Measurements from ENCODE around the gene DIP2B. TPM values are rescaled to one million over a fixed set of nuclear protein-coding genes. Genes with fewer than 3 reads are reported as not detected.

Gene DIP2B
- total RNA-seq, 3 donors from 2014 or later (not counting 1 experiment from before 2014, with no cell fraction given): 17.2 to 23.2 (median 22.2) TPM

DNA sequence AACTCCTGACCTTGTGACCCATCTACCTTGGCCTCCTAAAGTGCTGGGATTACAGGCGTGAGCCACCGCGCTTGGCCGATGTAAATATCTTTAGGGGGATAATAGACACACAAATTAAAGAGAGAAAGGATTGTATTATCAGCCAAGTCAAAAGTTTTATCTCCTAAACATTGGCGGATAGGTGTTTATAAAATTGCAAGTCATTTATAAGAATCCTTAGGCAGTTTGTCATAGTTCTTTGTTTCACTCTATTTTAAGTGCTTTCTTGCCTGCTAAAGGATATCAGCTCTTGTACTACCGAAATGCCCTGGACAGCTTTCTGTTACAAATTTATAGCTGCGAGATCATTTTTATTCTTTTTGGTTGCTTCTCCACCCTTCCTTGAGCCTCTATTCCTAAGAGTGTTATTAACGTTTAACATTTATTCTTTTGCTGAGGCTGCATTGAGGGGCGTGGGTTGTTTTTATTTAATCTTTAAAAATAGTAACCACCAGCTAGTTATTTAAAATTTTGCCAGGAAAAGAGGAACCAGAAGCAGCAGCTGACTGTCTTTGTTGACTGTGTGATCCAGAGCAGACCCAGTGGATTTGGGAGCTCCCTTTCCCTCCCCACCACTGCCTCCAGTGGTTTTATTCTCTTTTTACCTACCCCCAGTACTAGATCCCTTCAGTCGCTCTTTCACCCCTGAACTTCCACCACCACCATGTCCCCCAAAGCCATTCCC is 106.4 kb downstream of the DIP2B start:
- ATAC-seq (no peak), DNase-seq (no peak)
- H3K4me3 ChIP-seq (ENCODE audit: low read length): no peak overlapping the region
- H3K27ac ChIP-seq (ENCODE audit: low read length): no peak overlapping the region
- H3K9me3 Mint-ChIP-seq: no peaks in the 10 kb centered on the region
- WGBS (ENCODE audit: insufficient coverage): 93% methylated on average over 9 of the region's 10 CpGs
- H3K4me3 Mint-ChIP-seq: no peak overlapping the region
- no peaks in the 10 kb centered on the region for H3K36me3 Mint-ChIP-seq
- intact Hi-C loops (cut with micrococcal nuclease): no loop called here
- H3K9me3 ChIP-seq (ENCODE audit: control insufficient read depth, insufficient read depth, low read length): no peaks in the 10 kb centered on the region
- H3K36me3 ChIP-seq (ENCODE audit: control insufficient read depth, insufficient read depth, low read length): no peaks in the 10 kb centered on the region
- no peaks in the 10 kb centered on the region for H3K27me3 Mint-ChIP-seq (ENCODE audit: low read depth in 2 of 2)
- TF ChIP-seq, protein P1, sequence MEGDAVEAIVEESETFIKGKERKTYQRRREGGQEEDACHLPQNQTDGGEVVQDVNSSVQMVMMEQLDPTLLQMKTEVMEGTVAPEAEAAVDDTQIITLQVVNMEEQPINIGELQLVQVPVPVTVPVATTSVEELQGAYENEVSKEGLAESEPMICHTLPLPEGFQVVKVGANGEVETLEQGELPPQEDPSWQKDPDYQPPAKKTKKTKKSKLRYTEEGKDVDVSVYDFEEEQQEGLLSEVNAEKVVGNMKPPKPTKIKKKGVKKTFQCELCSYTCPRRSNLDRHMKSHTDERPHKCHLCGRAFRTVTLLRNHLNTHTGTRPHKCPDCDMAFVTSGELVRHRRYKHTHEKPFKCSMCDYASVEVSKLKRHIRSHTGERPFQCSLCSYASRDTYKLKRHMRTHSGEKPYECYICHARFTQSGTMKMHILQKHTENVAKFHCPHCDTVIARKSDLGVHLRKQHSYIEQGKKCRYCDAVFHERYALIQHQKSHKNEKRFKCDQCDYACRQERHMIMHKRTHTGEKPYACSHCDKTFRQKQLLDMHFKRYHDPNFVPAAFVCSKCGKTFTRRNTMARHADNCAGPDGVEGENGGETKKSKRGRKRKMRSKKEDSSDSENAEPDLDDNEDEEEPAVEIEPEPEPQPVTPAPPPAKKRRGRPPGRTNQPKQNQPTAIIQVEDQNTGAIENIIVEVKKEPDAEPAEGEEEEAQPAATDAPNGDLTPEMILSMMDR (IDR thresholded peaks at IDR 0.05): no peak
- peaks cover 14 to 19% of the 10 kb centered on the region in 2 donors for H3K4me1 Mint-ChIP-seq
- no peaks in the 10 kb centered on the region for H3K27me3 ChIP-seq (ENCODE audit: control insufficient read depth, insufficient read depth, low read length)
- no peaks in the 10 kb centered on the region for H3K4me1 ChIP-seq (ENCODE audit: control insufficient read depth, insufficient read depth, low read length)
- H3K27ac Mint-ChIP-seq: no peak overlapping the region

DNA sequence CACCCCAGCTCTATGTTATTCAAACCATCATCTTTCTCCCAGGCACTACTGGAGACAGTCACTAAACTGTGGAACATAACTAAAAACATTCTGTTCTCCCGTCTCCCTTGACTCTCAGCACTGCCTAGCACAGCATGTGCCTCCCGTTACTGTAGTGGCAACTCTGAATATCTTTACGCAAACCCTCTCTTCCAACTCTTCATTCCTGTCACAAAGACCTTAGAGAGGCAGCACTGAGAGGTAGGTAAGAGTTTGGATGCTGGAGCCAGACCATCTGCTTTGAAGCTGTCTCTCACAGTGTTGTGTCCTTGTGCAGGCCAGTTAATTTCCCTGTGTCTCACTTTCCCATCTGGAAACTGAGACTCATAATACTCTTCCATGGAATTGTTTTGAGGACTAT is 108.1 kb downstream of the DIP2B start:
- H3K27me3 ChIP-seq (ENCODE audit: control insufficient read depth, insufficient read depth, low read length): no peaks in the 10 kb centered on the region
- intact Hi-C loops (cut with micrococcal nuclease): no loop called here
- no peaks in the 10 kb centered on the region for H3K9me3 ChIP-seq (ENCODE audit: control insufficient read depth, insufficient read depth, low read length)
- Mint-ChIP-seq H3K36me3 (no peaks in the 10 kb centered on the region), H3K4me1 (peaks cover 0 to 20% of the 10 kb centered on the region in 2 donors), H3K27ac (no peak overlapping the region), H3K27me3 (ENCODE audit: low read depth in 2 of 2) (no peaks in the 10 kb centered on the region), H3K9me3 (no peaks in the 10 kb centered on the region), H3K4me3 (no peak overlapping the region)
- no peaks in the 10 kb centered on the region for H3K36me3 ChIP-seq (ENCODE audit: control insufficient read depth, insufficient read depth, low read length)
- DNase-seq: no peak
- no peak for ATAC-seq
- H3K27ac ChIP-seq (ENCODE audit: low read length): no peak overlapping the region
- TF ChIP-seq, protein P1 (IDR thresholded peaks at IDR 0.05): no peak
- H3K4me1 ChIP-seq (ENCODE audit: control insufficient read depth, insufficient read depth, low read length): no peaks in the 10 kb centered on the region
- 100% methylated on average over 2 of the region's 3 CpGs for WGBS (ENCODE audit: insufficient coverage)
- no peak overlapping the region for H3K4me3 ChIP-seq (ENCODE audit: low read length)

DNA sequence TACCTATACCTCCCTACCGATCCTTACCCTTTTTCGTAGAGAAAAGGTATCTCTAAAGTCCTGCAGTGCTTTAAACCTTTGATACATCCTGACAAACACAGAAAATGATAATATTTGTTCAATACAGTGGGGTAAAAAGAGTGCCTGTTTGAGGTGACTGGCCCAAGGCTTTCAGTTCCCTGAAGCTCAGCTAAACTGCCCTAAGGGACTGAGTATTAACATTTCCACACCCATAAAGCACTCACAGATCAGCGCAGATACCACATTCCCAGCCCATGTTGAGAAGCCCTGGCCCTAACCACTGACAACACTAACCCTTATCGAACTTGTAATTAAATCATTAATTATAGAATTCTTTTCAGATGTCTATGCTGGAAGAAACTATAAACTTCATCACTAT is 108.7 kb downstream of the DIP2B start:
- WGBS (ENCODE audit: insufficient coverage): 100% methylated on average over 3 of the region's 4 CpGs
- H3K9me3 Mint-ChIP-seq: no peaks in the 10 kb centered on the region
- DNase-seq (no peak), ATAC-seq (no peak)
- Histone ChIP-seq H3K4me3 (ENCODE audit: low read length) (no peak overlapping the region), H3K27ac (ENCODE audit: low read length) (no peak overlapping the region), H3K27me3 (ENCODE audit: control insufficient read depth, insufficient read depth, low read length) (no peaks in the 10 kb centered on the region), H3K36me3 (ENCODE audit: control insufficient read depth, insufficient read depth, low read length) (no peaks in the 10 kb centered on the region), H3K9me3 (ENCODE audit: control insufficient read depth, insufficient read depth, low read length) (no peaks in the 10 kb centered on the region), H3K4me1 (ENCODE audit: control insufficient read depth, insufficient read depth, low read length) (no peaks in the 10 kb centered on the region)
- intact Hi-C loops (cut with micrococcal nuclease): no loop called here
- H3K27me3 Mint-ChIP-seq (ENCODE audit: low read depth in 2 of 2): no peaks in the 10 kb centered on the region
- H3K36me3 Mint-ChIP-seq: no peaks in the 10 kb centered on the region
- no peak overlapping the region for H3K27ac Mint-ChIP-seq
- TF ChIP-seq, protein P1 (IDR thresholded peaks at IDR 0.05): no peak
- no peak overlapping the region for H3K4me3 Mint-ChIP-seq
- H3K4me1 Mint-ChIP-seq: peaks cover 5 to 26% of the 10 kb centered on the region in 2 donors

Measured in natural killer cell (primary cell).